Bronchial epithelial cell (primary cell): ENCODE data around the gene FGFBP2. TPM values are rescaled to one million over a fixed set of nuclear protein-coding genes. Genes with fewer than 3 reads are reported as not detected.

ENCODE experiments used
- DNase-seq: peaks from one replicate; pipeline ENCODE4 v3.0.0-alpha.2; 2010; ENCODE audit warnings: low read depth
- FAIRE-seq: peaks from 2 replicates; lab custom pipeline; 2011; peaks lifted over from hg19 to GRCh38; lab: Jason Lieb, UNC
- H3K27me3 ChIP-seq: 2 replicates; pipeline ENCODE4 v1.5.1; 2011; ENCODE audit warnings: low read length; ENCODE audit not compliant: control insufficient read depth, insufficient read depth
- H3K36me3 ChIP-seq: 2 replicates; pipeline ENCODE4 v1.5.1; 2011; ENCODE audit warnings: low read length; ENCODE audit not compliant: control insufficient read depth, insufficient read depth
- H3K4me3 ChIP-seq: 2 replicates; pipeline ENCODE4 v1.5.1; 2011; ENCODE audit warnings: mild to moderate bottlenecking, low read depth, low read length, control low read depth
- CTCF ChIP-seq: IDR thresholded peaks from 2 replicates; pipeline ENCODE4 v1.5.1; 2011; ENCODE audit warnings: mild to moderate bottlenecking, moderate library complexity, low read length, control low read depth, inconsistent platforms; ENCODE audit not compliant: insufficient read depth, severe bottlenecking
- total RNA-seq: library from RNA; depleted of rRNA; stranded (reverse); fragments of >200 nt; gene quantifications from 2 replicates; pipeline ENCODE4 v1.2.1, GENCODE V29; 2014

The FGFBP2 gene
- total RNA-seq, 1 donor from 2014 or later = not detected

- peaks cover 2% of the 10 kb centered on the region for H3K27me3 ChIP-seq
- no peak overlapping the region for H3K4me3 ChIP-seq
- DNase-seq (peak; percentile 21), FAIRE-seq (no peak)
- no peak for TF ChIP-seq CTCF
- no peaks in the 10 kb centered on the region for H3K36me3 ChIP-seq
These were observed 20.0 kb upstream of the FGFBP2 start for GRCh38 chr4:15982842-15983524.

- TF ChIP-seq CTCF = no peak
- no peak for FAIRE-seq
These were observed 13.8 kb upstream of the FGFBP2 start for GRCh38 chr4:15976456-15977447.

GRCh38 chr4:15971068-15971801, 8.3 kb upstream of the FGFBP2 start:
- Histone ChIP-seq H3K36me3 (no peaks in the 10 kb centered on the region), H3K4me3 (no peak overlapping the region), H3K27me3 (no peaks in the 10 kb centered on the region)
- TF ChIP-seq CTCF = no peak
- DNase-seq (no peak), FAIRE-seq (no peak)

More at GRCh38 chr4:15976456-15977447, 13.8 kb upstream of the FGFBP2 start:
- Histone ChIP-seq H3K27me3 (no peaks in the 10 kb centered on the region), H3K36me3 (no peaks in the 10 kb centered on the region), H3K4me3 (no peak overlapping the region)
- DNase-seq = no peak

GRCh38 chr4:15968551-15969300, 5.8 kb upstream of the FGFBP2 start:
- no peaks in the 10 kb centered on the region for H3K27me3 ChIP-seq
- H3K4me3 ChIP-seq = no peak overlapping the region
- no peak for TF ChIP-seq CTCF
- FAIRE-seq = no peak
- no peak for DNase-seq
- no peaks in the 10 kb centered on the region for H3K36me3 ChIP-seq

- no peaks in the 10 kb centered on the region for H3K27me3 ChIP-seq
- FAIRE-seq = no peak
- H3K36me3 ChIP-seq = no peaks in the 10 kb centered on the region
- TF ChIP-seq CTCF = no peak
- H3K4me3 ChIP-seq = no peak overlapping the region
- no peak for DNase-seq
These were observed 2.4 kb upstream of the FGFBP2 start for GRCh38 chr4:15965325-15965724.
